ENCODE data around the gene PRR16.

Gene PRR16

DNA sequence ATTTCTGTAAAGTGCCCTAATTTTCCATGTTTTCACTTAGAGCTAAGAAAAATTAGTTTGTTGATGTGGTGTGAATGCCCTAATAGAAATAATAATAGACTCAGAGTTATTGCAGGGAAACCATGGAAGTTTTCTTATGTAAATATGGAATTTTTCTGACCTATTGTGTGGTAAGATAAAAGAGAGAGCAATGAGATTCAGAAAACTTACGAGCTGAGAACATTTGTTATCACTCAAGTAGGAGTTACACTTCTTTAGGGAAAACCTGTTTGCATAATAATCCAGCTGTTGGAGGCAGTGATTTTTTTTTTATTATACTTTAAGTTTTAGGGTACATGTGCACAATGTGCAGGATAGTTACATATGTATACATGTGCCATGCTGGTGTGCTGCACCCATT, 39.2 kb downstream of the PRR16 start:
- H3K4me3 ChIP-seq (ENCODE audit: low read depth, low read length), result no peak overlapping the region
- no peak for DNase-seq (ENCODE audit: low read depth)
- in situ Hi-C loops (cut with HindIII; ENCODE audit: low sequenced_read_pairs), result no loop called here
- TF ChIP-seq CTCF (IDR thresholded peaks at IDR 0.05; ENCODE audit: low read depth, low read length, missing control alignments), result no peak

DNA sequence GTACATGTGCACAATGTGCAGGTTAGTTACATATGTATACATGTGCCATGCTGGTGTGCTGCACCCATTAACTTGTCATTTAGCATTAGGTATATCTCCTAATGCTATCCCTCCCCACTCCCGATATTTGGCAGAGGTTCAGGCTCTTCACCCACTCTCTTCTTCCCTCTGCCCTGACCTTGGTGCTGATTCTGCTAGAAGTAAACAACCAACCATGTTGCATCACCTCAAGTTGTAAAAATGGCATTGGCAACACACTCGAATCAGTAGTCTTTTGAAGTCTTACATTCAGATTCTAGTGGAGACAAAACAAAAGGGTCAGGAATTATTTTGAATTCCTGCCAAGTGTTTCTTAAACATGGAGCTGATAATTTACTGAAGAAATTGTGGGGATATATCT, 40.0 kb downstream of the PRR16 start:
- H3K4me3 ChIP-seq (ENCODE audit: low read depth, low read length), result no peak overlapping the region
- no peak for DNase-seq (ENCODE audit: low read depth)
- in situ Hi-C loops (cut with HindIII; ENCODE audit: low sequenced_read_pairs), result no loop called here
- TF ChIP-seq CTCF (IDR thresholded peaks at IDR 0.05; ENCODE audit: low read depth, low read length, missing control alignments), result no peak

DNA sequence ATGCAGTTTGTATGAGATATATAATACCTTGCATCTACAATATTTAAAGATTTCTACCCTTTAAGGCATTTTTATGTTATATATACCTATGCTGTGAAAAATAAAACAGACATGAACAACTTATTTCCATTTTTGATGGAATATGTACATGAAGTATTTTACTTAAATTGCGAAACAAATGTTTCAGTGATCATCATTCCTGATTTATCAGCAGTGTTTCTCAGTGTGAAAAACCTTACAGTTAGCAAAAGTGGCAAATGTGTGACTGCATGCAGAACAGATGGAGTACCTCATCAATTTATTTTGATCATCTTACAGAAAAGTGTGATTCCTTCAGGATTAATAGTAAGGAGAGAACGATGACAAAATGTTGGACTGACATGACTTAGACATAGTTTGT, 43.1 kb downstream of the PRR16 start:
- no peak overlapping the region for H3K4me3 ChIP-seq (ENCODE audit: low read depth, low read length)
- in situ Hi-C loops (cut with HindIII; ENCODE audit: low sequenced_read_pairs), result no loop called here
- no peak for DNase-seq (ENCODE audit: low read depth)
- TF ChIP-seq CTCF (IDR thresholded peaks at IDR 0.05; ENCODE audit: low read depth, low read length, missing control alignments), result no peak

DNA sequence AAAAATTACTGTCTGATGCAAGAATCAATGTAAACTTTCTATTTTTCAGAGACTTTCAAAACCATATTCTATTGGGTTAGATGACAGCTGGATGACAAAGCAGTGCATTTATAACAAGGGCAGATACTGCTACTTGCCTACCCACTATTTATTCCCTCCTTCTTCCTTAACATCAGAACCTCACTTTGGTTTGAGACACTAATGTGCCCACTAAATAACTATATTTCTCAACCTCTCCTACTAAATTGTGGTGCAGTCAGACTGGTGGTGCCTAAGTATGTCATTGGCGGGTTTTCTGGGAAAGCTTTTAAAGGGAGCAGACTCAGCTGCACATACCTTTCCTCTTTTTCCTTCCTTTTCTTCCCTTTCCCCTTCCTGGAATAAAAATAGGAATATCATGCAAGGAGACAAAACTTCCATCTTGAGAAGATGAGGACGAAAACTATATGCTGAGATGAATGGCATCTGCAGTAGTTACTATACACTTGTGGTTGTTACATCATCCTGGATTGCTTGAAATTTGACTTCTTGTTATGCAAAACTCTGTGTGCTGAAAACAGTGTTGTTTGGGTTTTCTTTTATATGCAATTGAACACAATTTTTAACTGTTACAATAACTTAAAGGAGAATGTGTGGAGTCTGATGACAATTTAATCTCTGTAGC, 43.8 kb downstream of the PRR16 start:
- in situ Hi-C loops (cut with HindIII; ENCODE audit: low sequenced_read_pairs), result no loop called here
- H3K4me3 ChIP-seq (ENCODE audit: low read depth, low read length), result no peak overlapping the region
- no peak for DNase-seq (ENCODE audit: low read depth)
- no peak for TF ChIP-seq CTCF (IDR thresholded peaks at IDR 0.05; ENCODE audit: low read depth, low read length, missing control alignments)

DNA sequence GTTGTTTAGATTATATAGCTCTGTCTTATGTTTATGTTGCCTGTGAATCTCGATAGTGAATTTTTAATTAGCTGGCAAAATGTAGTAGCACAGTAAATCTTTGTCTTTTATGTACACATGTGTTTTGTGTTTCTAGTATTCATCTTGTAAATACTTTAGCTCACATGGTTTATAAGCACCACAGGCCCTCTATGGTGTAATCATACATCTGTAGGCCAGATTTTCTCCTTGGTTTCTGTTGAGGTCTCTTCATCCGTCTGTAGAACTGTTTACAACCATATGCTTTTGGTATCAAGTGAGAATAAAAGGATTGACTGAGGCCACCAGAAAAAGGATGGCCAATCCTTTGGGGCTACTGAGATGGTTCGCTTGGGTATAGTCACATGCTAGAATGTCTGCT, 45.0 kb downstream of the PRR16 start:
- TF ChIP-seq CTCF (IDR thresholded peaks at IDR 0.05; ENCODE audit: low read depth, low read length, missing control alignments), result no peak
- DNase-seq (ENCODE audit: low read depth), result no peak
- in situ Hi-C loops (cut with HindIII; ENCODE audit: low sequenced_read_pairs), result no loop called here
- no peak overlapping the region for H3K4me3 ChIP-seq (ENCODE audit: low read depth, low read length)

DNA sequence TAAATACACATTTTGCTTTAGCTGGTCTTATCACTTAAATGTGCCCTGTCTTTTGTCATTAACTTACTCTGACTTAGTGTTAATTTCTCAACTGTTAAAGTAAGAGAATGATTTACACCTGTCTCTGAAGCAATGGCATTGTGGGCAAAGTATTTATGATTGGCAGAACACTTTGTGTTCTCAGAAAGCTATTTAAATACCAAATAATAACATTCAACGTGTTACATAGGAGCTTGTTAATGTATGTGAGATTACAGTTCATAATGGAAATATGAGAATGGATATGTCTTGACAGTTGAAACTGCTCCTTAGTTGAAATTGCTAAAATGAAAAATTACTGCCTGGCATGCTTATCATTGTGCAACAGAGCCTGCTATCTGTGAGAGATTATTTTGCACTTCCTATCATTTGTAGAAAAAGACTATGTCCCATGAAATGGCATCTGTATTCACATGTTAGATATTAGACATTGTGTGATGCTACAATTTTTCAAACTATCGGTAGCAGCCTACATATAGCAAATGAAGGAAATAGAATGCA, 46.1 kb downstream of the PRR16 start:
- no peak for DNase-seq (ENCODE audit: low read depth)
- in situ Hi-C loops (cut with HindIII; ENCODE audit: low sequenced_read_pairs), result no loop called here
- H3K4me3 ChIP-seq (ENCODE audit: low read depth, low read length), result no peak overlapping the region
- TF ChIP-seq CTCF (IDR thresholded peaks at IDR 0.05; ENCODE audit: low read depth, low read length, missing control alignments), result no peak

Measured in astrocyte of the cerebellum (primary cell).